ENCODE measurements around the gene NCKAP5.

- TF ChIP-seq EZH2 (IDR thresholded peaks at IDR 0.05; ENCODE audit: insufficient read depth, poor library complexity, severe bottlenecking) = no peak
- TF ChIP-seq EZH2phosphoT487 (IDR thresholded peaks at IDR 0.05; ENCODE audit: insufficient read depth, low read depth) = no peak
These were observed 897.6 kb downstream of the NCKAP5 start for GRCh38 chr2:132670496-132671150.

Data from GM23248 (cell line).